GM18870 (cell line): Measurements from ENCODE around the gene GSG1.
"Not testable (repeated sequence)": the region's sequence is repeated elsewhere in the genome, so short reads cannot be mapped to it uniquely, and the experiment has no call there.

Source experiments
- ATAC-seq: cut with Tn5 transposase; IDR thresholded peaks from one replicate; pipeline ENCODE4 v1.9.1; 2021; ENCODE audit warnings: moderate library complexity; ENCODE audit not compliant: unreplicated experiment

GSG1 gene

DNA sequence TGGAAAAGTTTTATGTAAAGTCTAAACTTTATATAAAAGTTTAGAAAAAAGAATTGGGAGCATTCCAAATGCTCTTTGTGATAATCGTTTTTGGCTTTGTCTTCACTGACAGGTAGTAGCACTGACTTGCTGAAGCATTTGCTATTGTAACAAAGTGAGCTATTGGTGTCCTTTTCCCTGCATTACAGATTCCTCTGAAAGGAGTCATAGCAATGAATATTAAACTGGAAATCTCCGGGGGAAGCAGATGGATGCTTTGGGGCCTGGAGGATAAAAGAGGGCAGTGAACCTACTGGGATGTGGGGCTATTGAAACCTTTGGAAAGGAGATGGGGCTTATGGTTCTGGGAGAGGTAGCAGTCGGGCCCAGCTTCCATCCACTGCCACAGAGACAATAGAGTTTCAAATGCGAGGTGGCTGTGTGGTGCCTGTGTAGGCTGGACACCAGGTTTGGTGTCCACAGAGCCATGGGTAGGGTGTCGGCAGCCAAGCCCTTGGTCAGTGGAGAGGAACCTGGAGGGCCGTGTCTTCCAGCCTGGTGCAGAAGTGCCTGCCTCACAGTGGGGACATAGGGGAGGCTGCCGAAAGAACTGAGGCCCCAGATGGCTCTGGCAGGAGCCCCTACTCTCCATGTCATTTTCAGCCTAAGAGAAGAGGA lies 10.1 kb downstream of the GSG1 start:
- ATAC-seq: no peak

GRCh38 chr12:13091832-13092231 lies 11.6 kb downstream of the GSG1 start:
- ATAC-seq: no peak

DNA sequence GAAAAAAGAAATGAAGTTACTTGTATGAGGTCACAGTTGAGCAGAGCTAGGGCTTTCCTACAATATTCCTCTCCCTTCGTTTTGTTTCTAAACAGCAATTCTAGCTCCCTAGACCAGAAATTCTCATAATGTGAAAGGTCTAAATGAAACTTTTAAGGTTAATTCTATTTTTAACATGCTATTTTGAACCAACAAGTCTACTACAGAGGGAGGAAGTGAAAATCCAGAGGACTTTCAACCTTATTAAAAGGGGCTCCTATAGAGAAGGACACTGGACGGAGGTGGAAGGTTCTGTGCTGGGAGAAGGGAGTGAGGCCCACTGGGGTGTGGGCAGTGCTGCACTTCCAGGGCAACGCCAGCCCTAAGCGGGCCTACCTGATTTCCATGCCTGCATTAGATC lies 13.4 kb downstream of the GSG1 start:
- no peak for ATAC-seq

DNA sequence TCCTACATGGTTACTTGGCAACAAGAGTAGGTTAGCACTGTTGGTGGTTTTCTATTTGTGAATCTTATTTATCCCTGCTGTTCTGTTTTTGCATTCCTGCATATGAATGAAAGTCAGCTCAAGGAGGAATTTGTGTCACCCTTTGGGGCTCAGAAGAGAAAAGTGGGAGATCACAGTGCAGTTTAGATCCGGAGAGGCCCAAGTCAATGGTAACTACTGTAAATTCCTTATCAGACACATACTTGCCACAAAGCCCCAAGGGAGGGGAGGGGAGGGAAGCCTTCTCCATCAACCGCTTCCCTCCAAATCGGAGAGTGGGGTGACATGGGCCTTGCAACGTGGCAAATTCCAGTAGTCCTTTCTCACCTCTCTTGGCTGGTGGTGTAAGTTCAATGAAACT lies 15.0 kb downstream of the GSG1 start:
- no peak for ATAC-seq

GRCh38 chr12:13087766-13088165 lies 15.7 kb downstream of the GSG1 start:
- no peak for ATAC-seq

GRCh38 chr12:13085968-13086686 lies 17.3 kb downstream of the GSG1 start:
- no peak for ATAC-seq

GRCh38 chr12:13084898-13085640 lies 18.4 kb downstream of the GSG1 start:
- ATAC-seq: no peak

DNA sequence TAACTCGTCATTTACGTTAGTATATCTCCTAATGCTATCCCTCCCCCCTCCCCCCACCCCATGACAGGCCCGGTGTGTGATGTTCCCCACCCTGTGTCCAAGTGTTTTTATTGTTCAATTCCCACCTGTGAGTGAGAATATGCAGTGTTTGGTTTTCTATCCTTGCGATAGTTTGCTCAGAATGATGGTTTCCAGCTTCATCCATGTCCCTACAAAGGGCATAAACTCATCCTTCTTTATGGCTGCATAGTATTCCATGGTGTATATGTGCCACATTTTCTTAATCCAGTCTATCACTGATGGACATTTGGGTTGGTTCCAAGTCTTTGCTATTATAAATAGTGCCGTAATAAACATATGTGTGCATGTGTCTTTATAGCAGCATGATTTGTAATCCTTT lies 19.8 kb downstream of the GSG1 start:
- not testable (repeated sequence) for ATAC-seq

GRCh38 chr12:13082861-13083260 lies 20.6 kb downstream of the GSG1 start:
- ATAC-seq: no peak

DNA sequence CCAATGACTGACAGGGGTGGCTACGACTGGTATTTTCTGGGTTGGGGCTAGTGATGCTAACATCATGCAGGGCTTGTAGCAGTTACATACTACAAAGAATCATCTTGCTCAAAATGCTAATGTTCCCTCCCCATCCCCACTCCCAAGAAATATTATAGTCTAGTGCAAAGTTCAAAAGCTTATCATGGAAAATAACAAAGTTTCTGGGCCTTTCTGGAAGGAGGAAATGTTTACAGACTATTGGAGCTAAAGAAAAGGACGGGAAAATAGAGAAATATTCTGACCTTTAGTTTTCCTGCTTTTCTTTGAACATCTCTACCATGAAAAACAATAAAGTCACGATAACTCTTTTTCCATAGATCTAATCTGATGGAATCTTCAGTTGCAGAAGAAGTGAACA lies 23.2 kb downstream of the GSG1 start:
- no peak for ATAC-seq

DNA sequence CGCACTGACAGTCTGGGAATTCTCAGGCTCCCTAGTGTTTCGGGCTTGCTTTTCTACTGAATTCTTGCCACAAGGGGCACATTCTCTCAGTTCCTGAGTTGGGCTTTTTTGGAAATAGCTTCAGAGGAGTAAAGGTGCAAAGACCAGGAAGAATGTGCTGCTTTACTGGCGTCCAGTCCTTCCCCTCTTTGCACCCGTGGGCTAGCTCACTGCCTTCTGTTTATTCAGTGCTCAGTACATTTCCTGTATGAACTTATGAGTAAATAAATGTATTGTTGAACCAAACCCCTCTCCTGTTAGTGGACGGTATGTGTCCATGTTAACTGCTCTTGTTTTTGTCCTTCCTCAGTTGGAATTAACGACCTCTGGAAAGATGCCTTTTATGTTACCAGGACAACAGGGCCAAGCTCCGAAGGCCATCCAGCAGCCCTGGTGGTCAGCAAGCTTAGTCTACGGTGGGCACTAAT lies 24.0 kb downstream of the GSG1 start:
- ATAC-seq: no peak

DNA sequence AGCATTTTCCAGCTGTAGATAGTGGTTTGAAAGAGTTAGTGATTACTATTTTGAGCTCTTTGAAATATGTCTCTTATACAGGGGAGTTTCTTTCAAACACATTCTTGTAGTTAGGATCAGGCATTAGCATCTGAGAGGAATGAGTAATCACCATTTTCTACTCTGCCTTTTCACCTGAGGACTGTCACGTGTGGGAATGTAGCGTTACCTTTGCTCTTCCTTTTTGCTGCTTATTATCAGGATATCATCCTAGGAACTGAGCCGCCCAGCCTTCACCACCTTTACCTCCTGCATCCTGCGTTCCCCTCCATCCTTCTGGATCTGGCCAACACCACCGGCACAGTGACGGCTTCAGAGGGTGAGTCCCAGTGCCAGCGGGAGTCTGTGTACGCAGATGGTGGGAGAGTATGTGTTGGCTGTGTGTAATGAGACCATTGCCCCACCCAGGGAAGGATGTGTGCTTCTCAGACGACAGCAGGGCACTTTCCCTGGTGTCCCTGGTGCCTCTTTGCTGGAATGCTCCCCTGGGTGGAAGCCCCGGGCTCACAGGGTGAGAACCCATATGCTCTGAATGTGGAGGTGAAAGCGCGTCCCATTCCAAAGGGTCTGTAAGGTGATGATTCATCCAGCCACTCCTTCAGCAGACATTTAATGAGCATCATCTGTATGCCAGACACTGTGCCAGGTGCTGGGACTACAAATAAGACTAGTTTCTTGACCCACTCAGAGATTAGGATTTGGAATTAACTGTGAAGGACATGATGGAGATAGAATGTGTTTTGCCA lies 27.5 kb downstream of the GSG1 start:
- ATAC-seq: no peak

GRCh38 chr12:13075118-13075480 lies 28.4 kb downstream of the GSG1 start:
- ATAC-seq: no peak

DNA sequence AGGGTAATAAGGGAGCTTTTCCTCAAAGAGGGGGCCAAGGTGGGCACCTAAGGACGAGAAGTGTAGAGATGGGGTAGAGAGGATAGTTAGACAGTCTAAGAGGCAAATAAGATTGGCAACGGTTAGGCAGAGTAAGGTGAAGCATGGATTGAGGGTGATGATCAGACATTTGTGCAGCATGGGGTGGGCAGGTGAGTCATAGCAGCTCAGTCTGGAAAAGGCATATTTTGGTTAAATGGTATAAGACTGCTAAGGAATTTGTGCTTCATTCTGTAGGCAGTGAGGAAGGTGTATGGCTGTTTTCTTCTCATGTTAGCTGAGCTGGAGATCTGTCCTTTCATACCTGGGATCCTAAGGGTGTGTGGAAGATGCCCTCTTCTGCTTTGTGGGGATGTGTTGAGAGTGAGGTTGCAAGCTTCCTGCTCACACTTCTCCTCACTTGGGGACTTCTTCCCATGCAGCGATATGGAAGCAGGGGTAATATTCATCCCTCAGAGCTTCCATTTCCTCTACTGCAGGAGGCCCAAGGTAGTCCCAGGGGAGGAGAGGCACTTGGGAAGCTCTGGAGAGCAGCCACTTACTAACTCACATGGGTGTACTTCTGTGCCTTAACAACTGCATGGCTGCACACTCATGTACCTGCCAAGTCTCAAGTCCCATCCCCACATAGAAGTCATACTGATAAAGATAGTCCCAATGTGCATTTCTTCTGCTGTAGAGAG lies 28.9 kb downstream of the GSG1 start:
- ATAC-seq: no peak

GRCh38 chr12:13073173-13073572 lies 30.3 kb downstream of the GSG1 start:
- ATAC-seq: no peak

GRCh38 chr12:13071305-13072280 lies 31.9 kb downstream of the GSG1 start:
- no peak for ATAC-seq

GRCh38 chr12:13069380-13069779 lies 34.1 kb downstream of the GSG1 start:
- no peak for ATAC-seq

DNA sequence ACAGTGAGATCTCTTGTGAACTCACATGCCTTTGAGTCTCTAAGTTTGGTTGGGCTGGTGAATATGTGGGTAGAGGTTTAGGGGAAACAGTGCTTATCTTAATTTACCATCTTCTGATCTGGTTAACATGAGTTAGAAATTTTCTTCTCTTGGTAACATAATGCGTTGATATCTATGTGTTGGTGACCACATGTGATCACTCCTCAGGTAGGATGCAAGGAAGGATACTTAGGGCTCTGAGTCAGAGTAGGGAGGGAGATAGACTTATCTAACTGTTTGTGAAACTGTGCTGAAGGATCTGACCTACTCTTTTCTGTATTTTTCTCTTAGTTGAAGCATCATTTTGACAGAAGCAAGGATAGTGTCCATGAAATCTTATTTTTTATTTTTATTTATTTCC lies 36.1 kb downstream of the GSG1 start:
- no peak for ATAC-seq

- no peak for ATAC-seq
These were observed 37.0 kb downstream of the GSG1 start for GRCh38 chr12:13066459-13066858.
